Fibroblast of villous mesenchyme (primary cell): ENCODE data around the gene ADAMTS2. TPM values are rescaled to one million over a fixed set of nuclear protein-coding genes. Genes with fewer than 3 reads are reported as not detected.
A peak's percentile ranks its signal among the peaks of the same experiment; 100 is the strongest.

Experiments used
- DNase-seq: peaks from one replicate; pipeline ENCODE4 v3.0.0-alpha.2; 2010; ENCODE audit warnings: low read depth
- H3K4me3 ChIP-seq: 2 replicates; pipeline ENCODE4 v1.5.1; 2011; ENCODE audit warnings: low read depth, mild to moderate bottlenecking, low read length
- total RNA-seq: library from RNA; depleted of rRNA; stranded (reverse); fragments of >200 nt; gene quantifications from 2 replicates; pipeline ENCODE4 v1.2.3, GENCODE V29; 2012
- TF ChIP-seq, protein P1 (sequence below): IDR thresholded peaks from 2 replicates; pipeline ENCODE4 v1.5.1; 2012; ENCODE audit warnings: low read depth, mild to moderate bottlenecking, low read length; ENCODE audit not compliant: insufficient read depth

Gene ADAMTS2
- total RNA-seq, 1 donor: 30.2 TPM

DNA sequence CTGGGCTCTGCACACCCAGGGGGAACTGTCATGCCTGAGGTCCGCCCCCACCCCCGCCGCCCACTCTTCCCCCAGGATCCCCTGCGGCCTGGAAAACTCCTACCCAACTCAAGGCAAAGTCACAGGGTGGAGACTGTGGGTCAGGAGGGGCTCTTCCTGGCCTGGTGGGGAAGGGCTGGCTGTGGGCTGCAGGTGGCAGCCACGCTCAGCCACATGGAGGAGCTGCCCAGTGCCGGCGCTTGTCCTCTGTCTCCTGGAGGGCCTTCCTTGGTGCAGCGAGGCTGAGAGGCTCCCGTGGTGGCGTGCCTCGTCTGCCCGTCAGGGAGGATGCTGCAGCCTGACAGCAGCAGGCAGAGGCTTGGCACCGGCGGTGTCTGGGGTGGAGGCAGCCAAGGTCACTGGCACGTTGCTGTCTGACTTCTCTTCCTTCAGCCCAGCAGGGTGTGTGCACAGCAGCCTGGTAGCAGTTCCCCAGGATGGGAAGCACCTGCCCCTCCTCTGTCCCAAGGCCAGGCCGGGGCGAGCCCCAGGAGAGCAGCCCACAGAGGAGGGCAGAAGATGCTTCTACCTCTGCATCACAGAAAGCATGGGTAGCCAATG, 78.1 kb downstream of the ADAMTS2 start:
- TF ChIP-seq, protein P1, sequence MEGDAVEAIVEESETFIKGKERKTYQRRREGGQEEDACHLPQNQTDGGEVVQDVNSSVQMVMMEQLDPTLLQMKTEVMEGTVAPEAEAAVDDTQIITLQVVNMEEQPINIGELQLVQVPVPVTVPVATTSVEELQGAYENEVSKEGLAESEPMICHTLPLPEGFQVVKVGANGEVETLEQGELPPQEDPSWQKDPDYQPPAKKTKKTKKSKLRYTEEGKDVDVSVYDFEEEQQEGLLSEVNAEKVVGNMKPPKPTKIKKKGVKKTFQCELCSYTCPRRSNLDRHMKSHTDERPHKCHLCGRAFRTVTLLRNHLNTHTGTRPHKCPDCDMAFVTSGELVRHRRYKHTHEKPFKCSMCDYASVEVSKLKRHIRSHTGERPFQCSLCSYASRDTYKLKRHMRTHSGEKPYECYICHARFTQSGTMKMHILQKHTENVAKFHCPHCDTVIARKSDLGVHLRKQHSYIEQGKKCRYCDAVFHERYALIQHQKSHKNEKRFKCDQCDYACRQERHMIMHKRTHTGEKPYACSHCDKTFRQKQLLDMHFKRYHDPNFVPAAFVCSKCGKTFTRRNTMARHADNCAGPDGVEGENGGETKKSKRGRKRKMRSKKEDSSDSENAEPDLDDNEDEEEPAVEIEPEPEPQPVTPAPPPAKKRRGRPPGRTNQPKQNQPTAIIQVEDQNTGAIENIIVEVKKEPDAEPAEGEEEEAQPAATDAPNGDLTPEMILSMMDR: no peak
- no peak for DNase-seq
- no peak overlapping the region for H3K4me3 ChIP-seq

DNA sequence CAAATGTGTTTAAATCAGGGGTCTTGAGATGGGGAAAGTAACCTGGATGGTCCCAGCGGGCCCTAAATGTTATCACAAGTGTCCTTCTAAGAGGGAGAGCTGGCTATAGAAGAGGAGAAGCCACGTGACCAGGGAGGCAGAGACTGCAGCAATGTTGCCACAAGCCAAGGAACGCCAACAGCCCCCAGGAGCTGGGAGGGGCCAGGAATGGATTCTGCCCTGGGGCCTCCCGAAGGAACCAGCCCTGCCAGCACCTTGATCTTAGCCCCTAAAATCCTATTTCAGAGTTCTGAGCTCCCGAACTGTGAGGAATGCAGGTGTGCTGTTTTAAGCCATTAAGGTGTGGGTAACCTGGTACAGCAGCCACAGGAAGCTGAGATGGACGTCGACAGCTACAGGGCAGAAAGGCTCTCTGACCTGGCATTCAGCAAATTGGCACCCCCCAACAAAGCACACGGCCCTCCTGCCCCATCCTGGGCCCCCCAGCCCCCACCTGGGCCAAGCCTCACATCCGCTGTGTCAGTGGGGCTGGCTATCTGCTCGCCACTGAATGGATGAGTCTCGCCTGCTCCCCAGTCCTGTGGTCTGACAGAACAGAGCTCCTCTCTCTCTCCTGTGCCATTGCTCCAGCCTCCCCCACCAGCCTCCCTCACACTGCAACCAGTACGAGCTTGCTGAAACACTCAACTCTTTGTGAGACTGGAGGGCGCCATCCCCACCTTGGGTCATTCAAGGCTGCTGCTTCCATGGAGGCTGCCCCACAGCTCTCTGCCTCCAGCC, 78.8 kb downstream of the ADAMTS2 start:
- no peak overlapping the region for H3K4me3 ChIP-seq
- TF ChIP-seq, protein P1: no peak
- DNase-seq: no peak

DNA sequence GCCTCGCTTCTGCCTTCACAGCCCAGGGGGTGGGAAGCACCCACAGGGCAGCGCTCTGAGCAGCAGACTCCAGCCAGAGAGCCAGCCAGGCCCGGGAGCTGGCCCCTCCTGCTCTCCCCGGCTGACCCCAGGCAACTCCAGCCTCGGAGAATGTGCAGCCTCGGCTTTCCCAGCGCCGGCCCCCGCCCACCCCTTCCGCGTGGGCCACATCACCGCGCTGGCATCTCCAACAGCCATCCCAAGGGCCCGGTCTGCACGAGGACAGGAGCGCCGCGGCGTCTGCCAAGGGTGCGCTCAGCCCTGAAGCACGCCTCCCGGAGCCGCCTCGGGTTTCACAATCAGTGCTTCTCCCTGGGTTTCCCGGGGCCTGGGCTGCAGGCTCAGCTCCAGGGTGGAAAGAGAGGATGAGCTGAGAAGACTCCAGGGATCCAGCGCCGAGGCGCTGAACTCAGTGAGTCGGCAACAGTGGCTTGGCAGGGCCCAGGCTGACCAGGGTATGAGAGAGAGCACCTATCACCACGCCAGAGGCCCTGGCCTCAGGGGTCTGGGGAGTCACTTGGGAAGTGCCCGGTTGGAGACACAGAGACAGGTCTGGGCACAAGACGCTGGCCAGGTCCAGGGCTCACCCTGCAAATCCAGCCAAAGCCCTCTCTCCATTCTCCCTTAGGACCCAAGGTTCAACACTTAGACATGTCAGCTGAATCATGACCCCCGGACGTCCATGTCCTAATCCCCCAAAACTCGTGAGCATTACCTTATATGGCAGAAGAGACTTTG, 79.6 kb downstream of the ADAMTS2 start:
- TF ChIP-seq, protein P1: no peak
- peak; percentile 99 for DNase-seq
- H3K4me3 ChIP-seq: no peak overlapping the region

DNA sequence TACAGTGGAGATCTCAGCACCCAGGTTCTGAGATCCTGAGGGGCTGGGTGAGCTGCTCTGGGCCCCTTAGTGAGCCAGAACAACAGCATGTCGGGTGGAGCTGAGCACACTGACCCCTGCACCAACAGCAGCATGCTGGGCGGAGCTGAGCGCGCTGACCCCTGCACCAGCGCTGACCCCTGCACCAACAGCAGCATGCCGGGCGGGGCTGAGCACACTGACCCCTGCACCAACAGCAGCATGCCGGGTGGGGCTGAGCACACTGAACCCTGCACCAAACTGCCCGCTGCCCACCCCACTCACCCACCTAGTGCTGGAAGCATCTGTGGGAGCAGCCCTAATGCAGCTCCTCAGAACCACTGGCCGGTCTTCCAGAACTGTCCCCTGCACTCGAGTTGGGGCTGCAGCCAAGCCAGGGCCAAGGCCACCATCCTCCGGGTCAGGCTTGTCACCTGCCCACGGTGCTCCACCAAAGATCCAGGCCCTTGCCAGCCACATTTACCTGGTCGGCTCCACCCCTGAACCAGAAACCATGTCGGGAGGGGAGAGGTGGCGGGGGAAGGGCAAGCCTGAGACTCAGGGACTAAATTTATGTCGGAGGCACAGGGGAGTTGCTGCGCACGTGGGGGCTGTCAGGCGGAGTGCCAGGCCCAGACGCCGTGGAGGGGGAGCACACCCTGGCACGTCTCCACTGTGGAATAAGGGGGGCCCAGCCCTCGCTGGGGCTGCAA, 80.3 kb downstream of the ADAMTS2 start:
- H3K4me3 ChIP-seq: no peak overlapping the region
- DNase-seq: no peak
- TF ChIP-seq, protein P1: no peak

DNA sequence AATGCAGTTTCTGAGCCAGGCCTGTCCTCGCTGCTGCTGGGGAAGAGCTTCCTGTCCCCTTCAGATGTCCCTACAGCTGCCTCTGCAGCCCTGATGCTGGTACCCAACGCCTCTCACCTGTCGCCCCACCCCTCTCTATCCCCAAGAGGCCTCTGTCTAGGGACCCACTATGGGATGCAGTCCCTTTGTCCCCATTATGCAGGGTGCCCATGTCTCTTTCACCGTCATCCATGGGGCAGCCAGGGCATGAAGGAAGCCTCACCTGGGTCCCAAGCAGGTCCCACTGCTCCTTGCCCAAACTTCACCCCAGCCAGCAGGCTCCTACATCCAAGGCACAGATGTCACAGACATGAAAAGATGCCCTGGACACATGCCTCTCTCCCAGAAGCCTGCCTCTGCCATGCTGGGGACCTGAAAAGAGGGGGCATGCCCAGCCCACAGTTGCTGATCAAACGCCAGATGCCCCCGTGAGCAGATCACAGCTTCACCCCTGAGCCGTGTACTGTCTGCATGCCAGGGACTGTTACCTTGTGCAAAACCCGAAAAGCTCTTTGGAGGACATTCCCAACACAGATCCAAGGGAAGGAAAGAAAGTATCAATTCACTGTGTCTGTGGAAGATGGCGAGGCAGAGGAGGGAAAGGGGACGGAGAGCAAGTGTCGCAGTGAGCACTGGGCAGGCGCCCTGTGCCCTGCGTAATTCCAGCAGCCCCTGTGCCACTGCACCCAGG, 81.0 kb downstream of the ADAMTS2 start:
- TF ChIP-seq, protein P1: no peak
- no peak for DNase-seq
- no peak overlapping the region for H3K4me3 ChIP-seq
